Measurements from ENCODE around the gene SLC13A2. TPM values are rescaled to one million over a fixed set of nuclear protein-coding genes. Genes with fewer than 3 reads are reported as not detected.

Gene SLC13A2
- total RNA-seq, 1 experiment from 2014 or later: not detected

GRCh38 chr17:28507567-28508203, 34.2 kb downstream of the SLC13A2 start:
- Histone ChIP-seq H3K4me1 (ENCODE audit: control insufficient read depth in 1 of 2, insufficient read depth in 2 of 2, low read length in 2 of 2) (no peaks in the 10 kb centered on the region), H3K9ac (ENCODE audit: low read length) (no peak overlapping the region), H4K20me1 (ENCODE audit: insufficient read depth) (no peaks in the 10 kb centered on the region), H3K9me2 (ENCODE audit: insufficient read depth) (no peaks in the 10 kb centered on the region), H3K9me3 (ENCODE audit: control insufficient read depth in 1 of 2, insufficient read depth in 1 of 2, low read depth in 1 of 2, low read length in 2 of 2) (no peaks in the 10 kb centered on the region), H3K79me2 (ENCODE audit: insufficient read depth, low read length) (no peaks in the 10 kb centered on the region), H3K4me2 (ENCODE audit: low read length) (no peak overlapping the region), H3K27me3 (ENCODE audit: insufficient read depth, low read length) (peaks cover 4% of the 10 kb centered on the region; the same call in 1 of the 2 replicates), H3K27ac (ENCODE audit: low read depth, low read length) (no peak overlapping the region), H3K4me3 (replicated peaks in 1 of 2; ENCODE audit: low read depth in 1 of 2, low read length in 2 of 2) (no peak overlapping the region), H2AFZ (ENCODE audit: low read depth, low read length, poor library complexity, severe bottlenecking) (no peak overlapping the region), H3K36me3 (ENCODE audit: control insufficient read depth in 1 of 2, insufficient read depth in 2 of 2, low read length in 2 of 2) (no peaks in the 10 kb centered on the region)
- BruUV-seq (replicated peaks): no TSS peak
- RAD21 ChIA-PET (ENCODE audit: low non-redundant PET in 1 of 2, low total read pairs in 2 of 2, uncharacterized antibody in 2 of 2, unreplicated experiment in 2 of 2): no interaction called here
- intact Hi-C loops (cut with micrococcal nuclease): no loop called here
- CTCF ChIA-PET: no interaction called here
- ATAC-seq: no peak
- POLR2A ChIA-PET: no interaction called here
- no peak for TF ChIP-seq SRF (IDR thresholded peaks at IDR 0.05; ENCODE audit: low read depth)
- TF ChIP-seq SP1 (IDR thresholded peaks at IDR 0.05; ENCODE audit: low read depth): no peak
- TF ChIP-seq RAD21 (IDR thresholded peaks at IDR 0.05; ENCODE audit: low read depth): no peak
- TF ChIP-seq ELF1 (IDR thresholded peaks at IDR 0.05; ENCODE audit: borderline replicate concordance, low read depth): no peak
- TF ChIP-seq ZNF274 (IDR thresholded peaks at IDR 0.05; ENCODE audit: low read depth, low read length): no peak
- TF ChIP-seq POLR2A (IDR thresholded peaks at IDR 0.05; ENCODE audit: borderline replicate concordance, extremely low read depth, insufficient read depth, insufficient read length): no peak
- TF ChIP-seq CTCF (IDR thresholded peaks at IDR 0.05 in 2 of 3, conservative IDR thresholded peaks at IDR 0.05 in 1 of 3; ENCODE audit: borderline replicate concordance in 1 of 3, insufficient read depth in 1 of 3, low read depth in 2 of 3, low read length in 2 of 3): no peak
- no peak for TF ChIP-seq ATF3 (IDR thresholded peaks at IDR 0.05)
- TF ChIP-seq CEBPB (IDR thresholded peaks at IDR 0.05; ENCODE audit: low read depth): no peak
- TF ChIP-seq JUND (IDR thresholded peaks at IDR 0.05): no peak
- TF ChIP-seq EZH2phosphoT487 (IDR thresholded peaks at IDR 0.05; ENCODE audit: borderline replicate concordance): no peak
- no peak for TF ChIP-seq ZFX (IDR thresholded peaks at IDR 0.05)
- TF ChIP-seq, protein P1, sequence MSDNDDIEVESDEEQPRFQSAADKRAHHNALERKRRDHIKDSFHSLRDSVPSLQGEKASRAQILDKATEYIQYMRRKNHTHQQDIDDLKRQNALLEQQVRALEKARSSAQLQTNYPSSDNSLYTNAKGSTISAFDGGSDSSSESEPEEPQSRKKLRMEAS (IDR thresholded peaks at IDR 0.05): no peak
- TF ChIP-seq EZH2 (IDR thresholded peaks at IDR 0.05): no peak
- TF ChIP-seq FOSL1 (IDR thresholded peaks at IDR 0.05; ENCODE audit: low read depth): no peak
- TF ChIP-seq, protein P2, sequence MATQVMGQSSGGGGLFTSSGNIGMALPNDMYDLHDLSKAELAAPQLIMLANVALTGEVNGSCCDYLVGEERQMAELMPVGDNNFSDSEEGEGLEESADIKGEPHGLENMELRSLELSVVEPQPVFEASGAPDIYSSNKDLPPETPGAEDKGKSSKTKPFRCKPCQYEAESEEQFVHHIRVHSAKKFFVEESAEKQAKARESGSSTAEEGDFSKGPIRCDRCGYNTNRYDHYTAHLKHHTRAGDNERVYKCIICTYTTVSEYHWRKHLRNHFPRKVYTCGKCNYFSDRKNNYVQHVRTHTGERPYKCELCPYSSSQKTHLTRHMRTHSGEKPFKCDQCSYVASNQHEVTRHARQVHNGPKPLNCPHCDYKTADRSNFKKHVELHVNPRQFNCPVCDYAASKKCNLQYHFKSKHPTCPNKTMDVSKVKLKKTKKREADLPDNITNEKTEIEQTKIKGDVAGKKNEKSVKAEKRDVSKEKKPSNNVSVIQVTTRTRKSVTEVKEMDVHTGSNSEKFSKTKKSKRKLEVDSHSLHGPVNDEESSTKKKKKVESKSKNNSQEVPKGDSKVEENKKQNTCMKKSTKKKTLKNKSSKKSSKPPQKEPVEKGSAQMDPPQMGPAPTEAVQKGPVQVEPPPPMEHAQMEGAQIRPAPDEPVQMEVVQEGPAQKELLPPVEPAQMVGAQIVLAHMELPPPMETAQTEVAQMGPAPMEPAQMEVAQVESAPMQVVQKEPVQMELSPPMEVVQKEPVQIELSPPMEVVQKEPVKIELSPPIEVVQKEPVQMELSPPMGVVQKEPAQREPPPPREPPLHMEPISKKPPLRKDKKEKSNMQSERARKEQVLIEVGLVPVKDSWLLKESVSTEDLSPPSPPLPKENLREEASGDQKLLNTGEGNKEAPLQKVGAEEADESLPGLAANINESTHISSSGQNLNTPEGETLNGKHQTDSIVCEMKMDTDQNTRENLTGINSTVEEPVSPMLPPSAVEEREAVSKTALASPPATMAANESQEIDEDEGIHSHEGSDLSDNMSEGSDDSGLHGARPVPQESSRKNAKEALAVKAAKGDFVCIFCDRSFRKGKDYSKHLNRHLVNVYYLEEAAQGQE (IDR thresholded peaks at IDR 0.05; ENCODE audit: low read depth): no peak
- DNase-seq (ENCODE audit: low read depth, low spot score): no peak

All from HCT116 (cell line).